NCI-H187 (cell line): ENCODE data around the gene HIGD2A.
"Not testable (repeated sequence)": the region's sequence is repeated elsewhere in the genome, so short reads cannot be mapped to it uniquely, and the experiment has no call there.

Experiments
- DNase-seq, 2 experiments: peaks; one replicate each; lab custom pipeline; 2025; lab: John Stamatoyannopoulos, UW

HIGD2A gene

GRCh38 chr5:176394881-176395675 lies 6.5 kb downstream of the HIGD2A start:
- no peak for DNase-seq

- no peak for DNase-seq
Measured at GRCh38 chr5:176396330-176396729, 7.8 kb downstream of the HIGD2A start.

GRCh38 chr5:176397736-176398420 lies 9.3 kb downstream of the HIGD2A start:
- DNase-seq, result no peak

- no peak for DNase-seq
Measured at GRCh38 chr5:176400382-176401156, 12.0 kb downstream of the HIGD2A start.

- no peak for DNase-seq
Measured at GRCh38 chr5:176401281-176402205, 13.0 kb downstream of the HIGD2A start.

GRCh38 chr5:176405656-176406435 lies 17.3 kb downstream of the HIGD2A start:
- DNase-seq, result no peak

- DNase-seq, result no peak
Measured at GRCh38 chr5:176406436-176407052, 18.0 kb downstream of the HIGD2A start.

- DNase-seq, result no peak
Measured at GRCh38 chr5:176407456-176408251, 19.1 kb downstream of the HIGD2A start.

- DNase-seq, result not testable (repeated sequence)
Measured at GRCh38 chr5:176408252-176408573, 19.7 kb downstream of the HIGD2A start.

- DNase-seq, result no peak
Measured at GRCh38 chr5:176408590-176408989, 20.0 kb downstream of the HIGD2A start.

GRCh38 chr5:176409765-176410164 lies 21.2 kb downstream of the HIGD2A start:
- no peak for DNase-seq

GRCh38 chr5:176410486-176411180 lies 22.1 kb downstream of the HIGD2A start:
- DNase-seq, result no peak

GRCh38 chr5:176412517-176413254 lies 24.1 kb downstream of the HIGD2A start:
- DNase-seq, result no peak

- DNase-seq, result no peak
Measured at GRCh38 chr5:176413255-176413565, 24.7 kb downstream of the HIGD2A start.

- DNase-seq, result no peak
Measured at GRCh38 chr5:176413709-176414191, 25.2 kb downstream of the HIGD2A start.

GRCh38 chr5:176414704-176415103 lies 26.2 kb downstream of the HIGD2A start:
- DNase-seq, result no peak

- no peak for DNase-seq
Measured at GRCh38 chr5:176415240-176415951, 26.8 kb downstream of the HIGD2A start.
